Measurements from ENCODE around the gene TRIM62.

DNA sequence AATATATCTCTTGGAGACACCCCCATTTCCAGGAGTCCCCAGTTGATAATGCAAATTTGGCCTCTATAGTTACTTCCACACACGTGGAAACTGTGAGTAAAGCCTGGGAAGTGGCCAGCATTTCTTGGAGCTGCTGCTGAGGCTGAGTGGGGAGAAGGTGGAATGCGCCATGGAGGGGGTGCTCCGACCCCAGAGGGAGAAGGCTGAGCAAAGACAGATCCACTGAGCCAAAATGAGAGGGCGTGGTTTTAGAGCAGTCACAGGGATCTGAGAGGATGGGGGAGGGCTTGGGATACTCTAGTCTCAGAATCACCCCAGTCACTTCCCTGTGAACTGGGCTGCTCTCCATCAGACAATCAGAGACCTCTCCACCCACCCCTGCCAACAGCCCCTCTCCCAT lies 38.7 kb downstream of the TRIM62 start:
- no peak for TF ChIP-seq POLR2A (IDR thresholded peaks at IDR 0.05)
- TF ChIP-seq, protein P1, sequence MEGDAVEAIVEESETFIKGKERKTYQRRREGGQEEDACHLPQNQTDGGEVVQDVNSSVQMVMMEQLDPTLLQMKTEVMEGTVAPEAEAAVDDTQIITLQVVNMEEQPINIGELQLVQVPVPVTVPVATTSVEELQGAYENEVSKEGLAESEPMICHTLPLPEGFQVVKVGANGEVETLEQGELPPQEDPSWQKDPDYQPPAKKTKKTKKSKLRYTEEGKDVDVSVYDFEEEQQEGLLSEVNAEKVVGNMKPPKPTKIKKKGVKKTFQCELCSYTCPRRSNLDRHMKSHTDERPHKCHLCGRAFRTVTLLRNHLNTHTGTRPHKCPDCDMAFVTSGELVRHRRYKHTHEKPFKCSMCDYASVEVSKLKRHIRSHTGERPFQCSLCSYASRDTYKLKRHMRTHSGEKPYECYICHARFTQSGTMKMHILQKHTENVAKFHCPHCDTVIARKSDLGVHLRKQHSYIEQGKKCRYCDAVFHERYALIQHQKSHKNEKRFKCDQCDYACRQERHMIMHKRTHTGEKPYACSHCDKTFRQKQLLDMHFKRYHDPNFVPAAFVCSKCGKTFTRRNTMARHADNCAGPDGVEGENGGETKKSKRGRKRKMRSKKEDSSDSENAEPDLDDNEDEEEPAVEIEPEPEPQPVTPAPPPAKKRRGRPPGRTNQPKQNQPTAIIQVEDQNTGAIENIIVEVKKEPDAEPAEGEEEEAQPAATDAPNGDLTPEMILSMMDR (IDR thresholded peaks at IDR 0.05), result no peak

All from testis (tissue), 2 donors.